NCI-H748 treated with DMSO at 0.1 percent for 48 hours (cell line): Measurements from ENCODE around the gene COA7.
"Not testable (repeated sequence)": the region's sequence is repeated elsewhere in the genome, so short reads cannot be mapped to it uniquely, and the experiment has no call there.

Experiments
- DNase-seq: peaks from one replicate; lab custom pipeline; 2025; lab: John Stamatoyannopoulos, UW

Gene COA7

DNA sequence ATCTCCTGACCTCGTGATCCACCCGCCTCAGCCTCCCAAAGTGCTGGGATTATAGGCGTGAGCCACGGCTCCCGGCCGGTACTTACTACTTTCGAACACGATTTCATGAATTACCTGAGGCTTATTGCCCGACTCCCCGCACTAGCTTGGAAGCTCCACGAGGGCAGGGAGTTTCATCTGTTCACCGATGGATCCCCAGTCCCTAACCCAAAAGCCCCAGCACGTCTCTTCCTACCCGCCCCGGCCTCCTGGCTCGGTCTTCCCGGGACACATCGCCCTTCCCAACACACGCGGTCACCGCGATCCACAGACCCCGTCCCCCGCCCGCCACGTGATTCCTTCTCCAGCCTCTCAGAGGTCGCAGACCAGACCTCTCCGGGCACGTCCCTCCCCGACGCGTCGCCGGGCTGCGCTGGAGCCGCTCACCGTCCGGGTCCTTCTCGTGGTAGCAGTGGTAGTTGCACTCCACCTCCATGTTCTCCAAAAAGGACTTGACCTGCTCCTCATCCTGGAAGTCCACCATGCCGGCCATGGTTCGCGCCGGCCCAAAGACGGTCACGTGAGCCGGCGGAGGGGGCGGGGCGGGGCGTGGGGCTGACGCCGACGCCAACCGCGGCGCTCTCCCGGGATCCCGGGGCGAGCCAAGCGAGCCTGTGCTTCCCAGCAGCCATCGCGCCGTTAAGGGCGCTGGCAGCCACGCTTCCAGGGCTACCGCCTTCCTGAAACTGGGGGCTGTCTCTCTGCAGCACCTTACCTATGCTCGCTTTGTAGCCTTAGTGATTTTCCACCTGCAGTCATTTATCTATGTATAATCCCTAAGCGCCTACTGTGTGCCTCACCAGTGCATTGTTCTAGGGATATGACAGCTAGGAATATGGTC is at the start of gene COA7:
Gene COA7, minus strand, starts transcription at position 553 of the 880 bp plus-strand sequence. Its CDS starts 21 bp downstream, at position 532.
- peak; percentile 59 for DNase-seq

DNA sequence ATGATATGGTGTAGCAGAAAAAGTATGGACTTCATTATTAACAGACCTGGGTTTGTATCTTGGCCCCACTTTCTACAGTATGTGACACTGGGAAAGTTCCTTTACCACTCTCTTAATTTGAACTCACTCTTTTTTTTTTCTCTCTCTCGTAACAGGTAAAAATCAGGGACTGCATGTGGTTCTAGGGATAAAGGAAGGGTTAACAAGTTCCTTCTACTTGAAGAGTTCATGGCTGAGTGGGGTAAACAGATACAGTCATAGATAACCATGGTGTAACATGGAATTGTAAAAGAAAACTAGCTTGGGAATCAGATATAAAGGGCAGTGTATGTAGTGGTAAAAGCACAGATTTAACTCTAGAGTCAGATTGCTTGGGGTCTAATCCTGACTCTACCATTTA is 49.3 kb upstream of the COA7 start:
- DNase-seq = no peak

DNA sequence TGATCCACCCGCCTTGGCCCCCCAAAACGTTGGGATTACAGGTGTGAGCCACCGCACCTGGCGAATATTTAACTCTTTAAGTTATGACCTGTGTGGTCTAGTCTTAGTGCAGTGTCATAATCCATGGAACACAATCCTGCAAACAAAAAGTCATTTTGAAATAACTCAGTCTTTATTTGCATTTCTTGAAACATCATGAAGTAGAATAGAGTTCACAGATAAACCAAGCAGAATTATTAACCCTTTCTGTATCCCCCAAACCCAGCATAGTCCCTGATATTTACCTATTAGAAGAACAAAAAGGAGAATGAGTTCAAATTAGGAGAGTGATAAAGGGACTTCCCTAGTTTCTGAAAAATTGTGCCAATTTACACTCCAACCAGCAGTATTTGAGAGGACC is 48.0 kb upstream of the COA7 start:
- DNase-seq = no peak

DNA sequence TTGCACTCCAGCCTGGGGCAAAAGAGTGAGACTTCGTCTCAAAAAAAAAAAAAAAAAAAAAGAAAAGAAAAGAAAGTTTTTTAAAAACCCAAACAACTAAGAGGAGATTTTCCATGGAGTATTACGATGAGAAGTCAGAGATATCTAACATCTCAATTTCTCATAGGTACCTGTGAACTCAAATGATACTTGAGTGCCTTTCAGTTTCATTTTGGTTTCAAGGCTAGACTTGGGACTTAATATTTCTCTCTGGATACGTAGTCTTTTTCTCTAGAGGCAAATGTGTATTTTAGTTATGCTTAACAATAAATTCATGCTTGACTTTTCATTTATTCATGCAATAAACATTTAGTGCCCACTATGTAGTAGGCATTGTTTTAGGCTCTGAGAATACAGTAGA is 43.1 kb upstream of the COA7 start:
- no peak for DNase-seq

DNA sequence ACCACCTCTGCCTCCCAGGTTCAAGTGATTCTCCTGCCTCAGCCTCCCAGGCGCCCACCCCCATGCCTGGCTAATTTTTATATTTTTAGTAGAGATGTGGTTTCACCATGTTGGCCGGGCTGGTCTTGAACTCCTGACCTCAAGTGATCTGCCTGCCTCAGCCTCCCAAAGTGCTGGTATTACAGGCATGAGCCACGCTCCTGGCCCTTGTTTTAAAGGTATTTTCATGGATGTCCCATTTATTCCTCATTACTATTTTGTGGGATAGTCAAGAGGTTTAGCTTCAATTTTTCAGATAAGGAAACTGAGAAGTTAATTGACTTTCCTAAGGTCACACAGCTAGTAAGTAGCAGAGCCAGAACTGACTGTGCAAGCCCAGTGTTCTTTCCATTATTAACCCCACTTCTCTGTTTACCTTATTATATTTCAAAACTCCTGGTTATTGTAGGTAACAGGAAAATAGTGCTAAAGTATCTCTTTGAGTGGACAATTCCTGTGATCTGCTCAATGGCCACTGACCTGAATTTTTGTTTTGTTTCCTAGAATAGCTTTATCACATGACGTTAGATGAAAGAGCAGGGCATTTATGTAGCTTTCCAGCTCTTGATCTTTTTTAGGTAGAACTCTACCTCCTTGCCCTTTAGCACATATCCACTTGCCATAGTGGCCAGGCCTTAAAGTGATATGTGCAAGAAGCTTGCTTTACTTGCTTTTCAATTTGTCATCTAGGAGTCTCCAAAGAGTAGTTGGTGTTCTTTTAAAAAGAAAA is 41.7 kb upstream of the COA7 start:
- DNase-seq = no peak

DNA sequence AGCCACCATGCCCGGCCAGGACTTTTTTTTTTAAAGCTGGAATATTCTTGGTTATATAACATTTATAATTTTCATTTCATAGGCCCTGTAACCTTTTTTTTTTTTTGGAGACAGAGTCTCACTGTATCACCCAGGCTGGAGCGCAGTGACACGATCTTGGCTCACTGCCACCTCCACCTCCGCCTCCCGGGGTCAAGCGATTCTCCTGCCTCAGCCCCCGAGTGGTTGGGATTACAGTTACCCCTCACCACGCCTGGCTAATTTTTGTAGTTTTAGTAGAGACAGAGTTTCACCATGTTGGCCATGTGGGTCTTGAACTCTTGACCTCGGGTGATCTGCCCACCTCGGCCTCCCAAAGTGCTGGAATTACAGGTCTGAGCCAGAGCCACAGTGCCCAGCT is 40.7 kb upstream of the COA7 start:
- no peak for DNase-seq

DNA sequence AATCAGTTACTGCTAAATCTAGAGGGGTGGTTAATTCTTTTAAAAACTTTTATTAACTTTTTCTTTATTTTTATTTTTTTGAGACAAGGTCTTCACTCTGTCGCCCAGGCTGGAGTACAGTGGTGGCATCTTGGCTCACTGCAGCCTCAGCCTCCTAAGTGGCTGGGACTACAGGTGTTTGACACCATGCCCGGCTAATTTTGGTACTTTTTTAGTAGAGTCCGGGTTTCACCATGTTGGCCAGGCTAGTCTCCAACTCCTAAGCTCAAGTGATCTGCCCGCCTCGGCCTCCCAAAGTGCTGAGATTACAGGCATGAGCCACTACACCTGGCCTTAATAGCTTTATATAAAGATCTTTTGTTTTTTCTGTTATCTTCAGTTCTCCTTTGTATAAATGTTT is 40.0 kb upstream of the COA7 start:
- DNase-seq = no peak

DNA sequence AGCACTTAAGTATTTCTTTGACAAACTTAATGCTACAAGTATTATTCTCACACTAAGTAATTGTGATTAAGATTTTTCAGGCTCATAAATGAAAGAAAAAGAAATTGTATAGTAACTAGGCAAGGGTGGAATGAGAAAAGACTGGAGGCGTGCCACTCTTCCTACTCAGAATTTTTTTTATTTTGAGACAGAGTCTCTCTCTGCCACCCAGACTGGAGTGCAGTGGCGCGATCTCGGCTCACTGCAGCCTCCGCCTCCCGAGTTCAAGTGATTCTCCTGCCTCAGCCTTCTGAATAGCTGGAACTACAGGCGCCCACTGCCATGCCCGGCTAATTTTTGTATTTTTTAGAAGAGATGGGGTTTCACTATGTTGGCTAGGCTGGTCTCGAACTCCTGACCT is 37.2 kb upstream of the COA7 start:
- not testable (repeated sequence) for DNase-seq

DNA sequence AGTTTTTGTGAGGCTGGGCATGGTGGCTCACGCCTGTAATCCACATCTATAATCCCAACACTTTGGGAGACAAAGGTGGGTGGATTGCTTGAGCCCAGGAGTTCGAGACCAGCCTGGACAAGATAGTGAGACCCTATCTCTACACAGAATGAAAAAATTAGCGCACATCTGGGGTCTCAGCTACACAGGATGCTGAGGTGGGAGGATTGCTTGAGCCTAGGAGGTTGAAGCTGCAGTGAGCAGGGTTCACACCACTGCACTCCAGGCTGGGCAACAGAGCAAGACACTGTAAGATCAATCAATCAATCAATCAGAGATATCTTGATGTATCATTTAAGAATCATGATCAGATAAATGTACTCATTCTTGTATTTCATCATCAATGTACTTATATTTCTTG is 35.2 kb upstream of the COA7 start:
- DNase-seq = no peak

DNA sequence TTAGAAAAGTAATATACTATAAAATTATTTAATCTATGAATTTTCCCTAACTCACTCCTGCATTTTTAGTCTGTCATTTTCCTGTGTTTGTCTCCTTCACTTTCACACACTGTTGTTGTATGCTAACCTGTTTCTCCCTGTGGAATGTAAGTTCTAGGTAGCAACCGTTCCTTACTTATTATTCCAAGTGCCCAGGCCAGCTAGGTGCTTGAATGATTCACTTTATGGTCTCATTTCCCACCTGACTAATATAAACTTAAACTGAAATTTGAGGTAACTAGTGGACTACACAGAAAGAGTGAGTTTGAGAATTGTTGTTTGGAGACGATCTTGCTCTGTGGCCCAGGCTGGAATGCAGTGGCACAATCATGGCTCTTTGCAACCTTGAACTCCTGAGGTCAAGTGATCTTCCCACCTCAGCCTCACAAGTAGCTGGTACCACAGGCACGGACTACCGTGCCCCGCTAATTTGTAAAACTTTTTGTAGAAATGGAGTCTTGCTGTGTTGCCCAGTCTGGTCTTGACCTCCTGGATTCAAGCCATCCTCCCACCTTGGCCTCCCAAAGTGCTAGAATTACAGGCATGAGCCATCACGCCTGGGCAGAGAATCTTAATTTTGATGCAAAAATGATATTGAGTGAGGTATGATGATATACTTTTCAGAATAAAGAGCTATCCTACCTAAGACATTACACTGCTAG is 30.0 kb upstream of the COA7 start:
- no peak for DNase-seq

DNA sequence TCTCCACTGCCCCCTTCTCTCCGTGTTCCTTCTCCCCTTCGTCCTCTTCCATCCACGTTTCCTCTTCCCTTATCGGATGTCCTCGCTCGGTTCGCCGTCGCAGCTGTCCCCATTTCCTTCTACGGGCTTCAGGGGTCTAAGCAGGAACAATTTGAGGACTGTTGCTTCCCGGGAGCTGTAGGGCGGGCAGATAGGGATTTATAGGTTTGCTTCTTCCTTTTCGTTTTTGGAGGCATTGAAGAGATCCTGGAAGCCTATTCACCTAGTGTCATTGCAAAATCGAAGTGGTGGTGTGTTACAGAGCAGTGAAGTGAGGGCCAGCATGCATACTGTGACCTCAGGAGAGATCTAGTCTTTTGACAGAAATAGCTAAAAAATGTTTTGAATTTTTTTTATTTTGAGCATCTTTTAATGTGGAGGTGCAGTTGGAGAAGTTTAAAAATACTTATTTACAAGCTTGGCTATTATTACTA is 29.0 kb upstream of the COA7 start:
- DNase-seq = no peak

DNA sequence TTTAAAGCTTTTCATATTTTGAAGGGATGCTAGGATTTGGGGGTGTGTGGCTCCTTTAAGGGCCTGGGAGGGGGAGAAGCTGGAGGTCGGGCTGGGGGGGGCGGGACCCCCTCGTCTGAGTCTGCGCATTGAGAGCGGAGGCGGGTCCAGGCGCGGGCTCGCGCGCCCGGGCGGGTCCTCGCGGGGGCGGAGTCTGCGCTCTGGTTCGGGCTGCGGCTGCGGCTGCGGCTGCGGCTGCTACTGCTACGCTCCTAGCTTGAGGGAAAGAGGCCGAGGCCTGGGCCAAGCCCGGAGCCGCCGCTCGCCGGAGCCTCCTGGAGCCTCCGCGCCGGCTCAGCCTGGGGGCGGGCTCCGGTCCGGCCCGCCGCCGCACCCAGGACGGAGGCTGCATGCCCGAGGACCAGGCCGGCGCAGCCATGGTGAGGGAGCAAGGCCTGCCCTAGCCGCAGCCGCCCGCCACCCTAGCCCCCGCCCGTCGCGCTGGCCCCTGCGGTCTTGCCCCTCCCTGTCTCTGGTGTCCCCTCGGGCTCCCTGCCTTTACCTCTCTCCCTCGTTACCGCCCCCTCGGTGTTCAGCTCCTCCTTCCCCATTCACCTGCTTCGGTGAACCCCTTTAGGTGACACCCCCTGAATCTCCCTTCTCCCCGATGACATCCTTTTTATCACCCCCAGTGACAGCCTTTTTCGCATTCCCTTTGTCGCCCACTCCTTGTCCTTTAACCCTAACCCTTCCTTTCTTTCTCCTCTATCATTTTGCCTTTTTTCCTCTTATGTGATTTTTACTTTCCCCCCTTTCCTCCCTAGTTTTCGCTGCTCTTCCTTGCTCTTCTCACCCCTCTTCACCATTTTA is 28.3 kb upstream of the COA7 start, which contains the start of gene ZYG11B:
Gene ZYG11B, plus strand, starts transcription at position 189 of the 849 bp plus-strand sequence. Its CDS starts 201 bp downstream, at position 390.
- peak; percentile 82 for DNase-seq

DNA sequence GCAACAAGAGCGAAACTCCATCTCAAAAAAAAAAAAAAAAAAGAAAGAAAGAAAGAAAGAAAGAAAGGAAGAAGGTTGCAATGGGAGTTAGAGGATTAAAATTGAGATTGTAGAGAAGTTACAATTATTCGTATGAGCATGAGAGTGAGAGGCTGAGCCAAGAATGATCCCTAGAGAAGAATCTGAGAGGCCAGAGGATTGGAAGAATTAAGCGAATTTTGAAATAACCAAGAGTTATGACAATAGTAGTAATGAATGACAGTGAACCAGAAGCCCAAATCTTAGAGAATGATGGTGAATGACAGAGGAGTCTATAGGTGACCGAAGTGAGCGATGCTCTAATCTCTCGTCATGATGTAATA is 27.7 kb upstream of the COA7 start:
- DNase-seq = no peak

DNA sequence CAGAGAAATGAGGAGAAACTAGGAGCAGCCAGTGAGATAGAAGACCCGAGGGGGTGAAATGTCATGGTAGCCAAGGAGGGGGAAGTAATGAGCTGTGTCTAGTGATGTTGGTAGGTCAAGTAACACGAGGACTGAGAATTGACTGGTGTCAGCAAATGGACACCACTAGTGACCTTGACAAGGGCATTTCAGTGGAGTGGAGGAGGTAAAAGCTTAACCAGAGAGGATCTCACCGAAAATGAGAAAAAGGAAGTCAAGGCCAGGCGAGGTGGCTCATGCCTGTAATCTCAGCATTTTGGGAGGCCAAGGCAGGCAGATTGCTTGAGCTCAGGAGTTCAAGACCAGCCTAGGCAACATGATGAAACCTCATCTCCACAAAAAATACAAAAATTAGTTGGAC is 25.1 kb upstream of the COA7 start:
- no peak for DNase-seq

DNA sequence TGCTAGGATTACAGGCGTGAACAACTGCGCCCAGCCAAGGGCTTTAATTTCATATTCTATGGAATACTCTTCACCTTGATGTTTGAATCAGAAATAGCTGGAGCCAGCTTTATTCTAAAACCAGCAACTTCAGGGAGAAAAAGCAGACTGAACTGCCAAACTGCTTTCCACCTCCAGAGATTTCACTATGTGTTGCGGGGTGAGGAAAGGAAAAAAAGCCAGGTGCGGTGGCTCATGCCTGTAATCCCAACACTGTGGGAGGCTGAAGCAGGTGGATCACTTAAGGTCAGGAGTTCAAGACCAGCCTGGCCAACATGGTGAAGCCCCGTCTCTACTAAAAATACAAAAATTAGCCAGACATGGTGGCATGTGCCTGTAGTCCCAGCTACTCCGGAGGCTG is 17.1 kb upstream of the COA7 start:
- DNase-seq = not testable (repeated sequence)

DNA sequence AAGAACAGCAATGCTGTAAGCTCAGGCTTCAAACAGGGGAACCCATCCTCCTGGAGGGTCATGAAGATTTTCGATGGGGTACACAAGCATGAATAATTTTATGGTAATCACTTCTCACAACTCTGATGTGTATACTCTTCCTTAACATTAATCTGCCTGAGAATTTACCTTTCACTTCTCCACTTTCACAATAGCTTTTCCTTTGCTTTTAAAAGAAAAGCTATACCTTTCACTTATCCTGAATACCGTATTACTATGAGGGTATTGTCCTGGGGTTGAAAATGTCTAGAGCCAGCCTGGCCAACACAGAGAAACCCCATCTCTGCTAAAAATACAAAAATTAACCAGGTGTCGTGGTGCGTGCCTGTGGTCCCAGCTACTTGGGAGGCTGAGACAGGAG is 15.4 kb upstream of the COA7 start:
- no peak for DNase-seq

DNA sequence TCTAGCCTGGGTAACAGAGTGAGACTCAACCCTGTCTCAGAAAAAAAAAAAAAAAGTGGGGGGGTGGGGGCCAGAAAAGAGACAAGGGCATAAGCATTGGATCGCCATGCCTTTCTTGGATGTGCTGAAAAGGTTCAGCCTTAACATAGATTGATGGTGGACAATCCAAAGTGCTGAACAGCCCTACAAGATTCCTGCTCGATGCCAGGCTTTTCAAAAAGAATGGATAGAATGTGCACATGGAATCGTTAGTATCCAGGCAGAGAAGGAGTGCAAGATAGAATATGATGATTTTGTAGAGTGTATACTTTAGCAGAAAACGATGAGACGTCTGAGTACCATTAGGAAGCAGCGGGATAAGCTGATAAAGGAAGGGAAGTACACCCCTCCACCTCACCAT is 10.9 kb upstream of the COA7 start:
- DNase-seq = no peak

DNA sequence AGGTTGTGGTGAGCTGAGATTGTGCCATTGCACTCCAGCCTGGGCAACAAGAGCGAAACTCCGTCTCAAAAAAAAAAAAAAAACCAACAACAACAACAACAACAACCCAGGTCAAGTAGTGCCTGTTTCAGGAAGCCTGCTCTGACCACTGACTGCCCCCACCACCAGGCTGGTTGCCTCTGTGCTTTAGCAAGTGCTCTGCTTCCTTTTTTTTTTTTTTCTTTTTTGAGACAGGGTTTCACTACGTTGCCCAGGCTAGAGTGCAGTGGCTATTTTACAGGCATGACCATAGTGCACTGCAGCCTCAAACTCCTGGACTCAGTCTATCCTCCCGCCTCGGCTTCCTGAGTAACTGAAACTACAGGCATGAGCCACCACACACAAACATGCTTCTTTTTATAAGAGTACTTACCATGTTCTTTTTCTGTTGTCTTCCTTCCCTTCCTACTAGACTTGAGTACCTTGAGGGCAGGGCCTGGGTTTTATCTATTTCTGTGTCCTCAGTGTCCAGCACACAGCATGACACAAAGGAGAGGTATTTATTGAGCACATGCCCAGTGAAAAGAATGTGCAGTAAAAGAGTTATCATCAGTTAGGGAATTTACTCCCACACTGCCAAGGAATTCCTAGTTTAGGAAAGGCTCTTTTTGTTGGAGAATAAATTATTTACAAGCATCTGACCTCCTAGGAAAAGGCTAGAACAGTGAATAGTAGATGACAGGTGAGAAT is 9.9 kb upstream of the COA7 start:
- DNase-seq = no peak

DNA sequence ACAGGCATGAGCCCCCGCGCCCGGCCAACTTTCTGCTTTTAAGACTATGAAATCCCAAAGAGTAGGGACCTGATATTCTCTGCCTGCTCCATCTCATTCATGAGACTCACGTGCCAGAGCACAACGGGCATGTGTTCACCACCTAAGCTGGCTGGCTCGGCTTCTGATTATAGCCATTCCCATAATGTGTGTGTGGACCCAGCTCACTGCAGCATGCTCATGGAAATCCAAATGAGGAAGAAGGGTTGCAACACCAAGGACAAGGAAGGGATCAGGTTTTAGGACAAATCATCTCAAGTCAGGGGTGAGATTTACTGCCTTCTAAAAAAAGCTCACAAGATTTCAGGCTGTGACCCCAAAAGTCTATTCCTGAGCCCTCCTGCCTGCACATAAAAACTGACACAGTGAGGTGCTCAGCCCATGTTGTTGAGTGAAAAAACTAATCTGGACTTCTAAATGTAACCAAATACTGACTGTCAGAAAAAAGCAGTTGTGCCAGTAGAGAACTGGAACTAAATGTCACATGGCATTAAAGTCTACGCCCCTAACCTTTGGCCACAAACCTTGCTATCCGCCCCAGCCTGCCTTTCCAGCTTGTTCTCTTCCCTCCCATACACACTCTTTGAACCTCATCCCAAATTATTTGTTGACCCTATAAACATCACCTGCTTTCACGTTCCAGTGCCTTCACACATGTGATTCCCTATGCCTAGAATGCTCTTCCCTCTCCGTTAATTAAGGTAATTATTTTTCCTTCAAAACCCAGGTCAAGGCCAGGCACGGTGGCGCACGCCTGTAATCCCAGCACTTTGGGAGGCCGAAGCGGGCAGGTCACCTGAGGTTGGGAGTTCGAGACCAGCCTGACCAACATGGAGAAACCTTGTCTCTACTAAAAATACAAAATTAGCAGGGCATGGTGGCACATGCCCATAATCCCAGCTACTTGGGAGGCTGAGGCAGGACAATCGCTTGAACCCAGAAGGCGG is 9.1 kb upstream of the COA7 start:
- no peak for DNase-seq
